Skeletal muscle satellite cell (primary cell): ENCODE measurements around the gene PHB1. TPM values are rescaled to one million over a fixed set of nuclear protein-coding genes. Genes with fewer than 3 reads are reported as not detected.

Source experiments
- H3K27me3 ChIP-seq: 2 replicates; pipeline ENCODE4 v1.7.0; 2013; ENCODE audit warnings: low read length; ENCODE audit not compliant: control insufficient read depth, insufficient read depth
- H3K36me3 ChIP-seq: 2 replicates; pipeline ENCODE4 v1.7.0; 2013; ENCODE audit warnings: mild to moderate bottlenecking, control low read depth, low read length; ENCODE audit not compliant: insufficient read depth
- H3K4me1 ChIP-seq: 2 replicates; pipeline ENCODE4 v1.7.0; 2013; ENCODE audit warnings: low read length; ENCODE audit not compliant: control insufficient read depth, insufficient read depth
- H3K4me2 ChIP-seq: 2 replicates; pipeline ENCODE4 v1.7.0; 2013; ENCODE audit warnings: mild to moderate bottlenecking, low read length
- H3K4me3 ChIP-seq: 2 replicates; pipeline ENCODE4 v1.7.0; 2013; ENCODE audit warnings: low read length
- H3K9ac ChIP-seq: 2 replicates; pipeline ENCODE4 v1.7.0; 2013; ENCODE audit warnings: mild to moderate bottlenecking, low read depth, low read length, moderate library complexity
- H3K9me3 ChIP-seq: replicated peaks from 2 replicates; pipeline ENCODE4 v1.7.0; 2013; ENCODE audit warnings: mild to moderate bottlenecking, control low read depth, low read length
- small RNA-seq: library from RNA; depleted of rRNA; stranded (forward); fragments of <200 nt; gene quantifications from one replicate; pipeline ENCODE3, GENCODE V24; 2012

The PHB1 gene

GRCh38 chr17:49358641-49359247 is 55.9 kb downstream of the PHB1 start:
- Histone ChIP-seq H3K9me3 (no peaks in the 10 kb centered on the region), H3K4me1 (peaks cover 31% of the 10 kb centered on the region), H3K4me3 (peak overlapping the region; percentile 28), H3K36me3 (no peaks in the 10 kb centered on the region), H3K27me3 (no peaks in the 10 kb centered on the region), H3K9ac (peak overlapping the region; percentile 5), H3K4me2 (peak overlapping the region; percentile 62)

- H3K4me3 ChIP-seq, result no peak overlapping the region
- H3K9ac ChIP-seq, result no peak overlapping the region
- no peaks in the 10 kb centered on the region for H3K36me3 ChIP-seq
- H3K4me1 ChIP-seq, result peaks cover 35% of the 10 kb centered on the region
- H3K4me2 ChIP-seq, result no peak overlapping the region
- H3K9me3 ChIP-seq, result no peaks in the 10 kb centered on the region
- H3K27me3 ChIP-seq, result no peaks in the 10 kb centered on the region
Observed at GRCh38 chr17:49357516-49357915, 57.2 kb downstream of the PHB1 start.

- no peaks in the 10 kb centered on the region for H3K36me3 ChIP-seq
- no peak overlapping the region for H3K4me2 ChIP-seq
- H3K4me1 ChIP-seq, result peaks cover 32% of the 10 kb centered on the region
- H3K4me3 ChIP-seq, result no peak overlapping the region
- no peaks in the 10 kb centered on the region for H3K27me3 ChIP-seq
- H3K9ac ChIP-seq, result no peak overlapping the region
- no peaks in the 10 kb centered on the region for H3K9me3 ChIP-seq
Observed at GRCh38 chr17:49356320-49356719, 58.4 kb downstream of the PHB1 start.

Small RNA genes lying within 50 kb of the gene (small RNA-seq; reads per million reads assigned to genes)
- gene RF00019, result not detected
